NOMO-1 treated with dmso at 0.1 percent for 144 hours (cell line): ENCODE results near the gene KXD1.
"Not testable (repeated sequence)": the region's sequence is repeated elsewhere in the genome, so short reads cannot be mapped to it uniquely, and the experiment has no call there.

Source experiments
- DNase-seq: peaks from one replicate; lab custom pipeline; 2025; ENCODE audit not compliant: unreplicated experiment; lab: John Stamatoyannopoulos, UW

KXD1 gene

GRCh38 chr19:18576383-18576782 is 18.7 kb downstream of the KXD1 start:
- DNase-seq: no peak

GRCh38 chr19:18577365-18577914 is 19.8 kb downstream of the KXD1 start:
- DNase-seq: no peak

GRCh38 chr19:18580311-18580710 is 22.6 kb downstream of the KXD1 start:
- no peak for DNase-seq

GRCh38 chr19:18586306-18586705 is 28.6 kb downstream of the KXD1 start:
- DNase-seq: peak; percentile 43

GRCh38 chr19:18587561-18587960 is 29.9 kb downstream of the KXD1 start:
- no peak for DNase-seq

- no peak for DNase-seq
Observed at GRCh38 chr19:18587962-18588610, 30.4 kb downstream of the KXD1 start.

- DNase-seq: peak; percentile 75
Observed at GRCh38 chr19:18588611-18589379, 31.1 kb downstream of the KXD1 start, which contains the start of gene REX1BD. REX1BD (plus strand) TSS chr19:18588798; CDS start chr19:18588802, 4 bp downstream.

- peak; percentile 23 for DNase-seq
Observed at GRCh38 chr19:18589380-18590272, 32.0 kb downstream of the KXD1 start.

- DNase-seq: no peak
Observed at GRCh38 chr19:18590273-18591272, 32.9 kb downstream of the KXD1 start.

GRCh38 chr19:18591735-18592385 is 34.2 kb downstream of the KXD1 start:
- no peak for DNase-seq

GRCh38 chr19:18592732-18593131 is 35.1 kb downstream of the KXD1 start:
- not testable (repeated sequence) for DNase-seq

- DNase-seq: no peak
Observed at GRCh38 chr19:18593367-18594095, 35.9 kb downstream of the KXD1 start.

- DNase-seq: peak; percentile 80
Observed at GRCh38 chr19:18594096-18594823, 36.6 kb downstream of the KXD1 start.

GRCh38 chr19:18594824-18595373 is 37.2 kb downstream of the KXD1 start:
- DNase-seq: no peak

- no peak for DNase-seq
Observed at GRCh38 chr19:18595475-18595874, 37.8 kb downstream of the KXD1 start.

GRCh38 chr19:18596752-18597157 is 39.1 kb downstream of the KXD1 start:
- DNase-seq: peak; percentile 47

GRCh38 chr19:18597809-18598660 is 40.4 kb downstream of the KXD1 start:
- DNase-seq: no peak
